Bronchial epithelial cell (primary cell): ENCODE data around the gene SHC1. TPM values are rescaled to one million over a fixed set of nuclear protein-coding genes. Genes with fewer than 3 reads are reported as not detected.

ENCODE experiments used
- DNase-seq: peaks from one replicate; pipeline ENCODE4 v3.0.0-alpha.2; 2010; ENCODE audit warnings: low read depth
- FAIRE-seq: peaks from 2 replicates; lab custom pipeline; 2011; peaks lifted over from hg19 to GRCh38; lab: Jason Lieb, UNC
- H3K27me3 ChIP-seq: 2 replicates; pipeline ENCODE4 v1.5.1; 2011; ENCODE audit warnings: low read length; ENCODE audit not compliant: control insufficient read depth, insufficient read depth
- H3K36me3 ChIP-seq: 2 replicates; pipeline ENCODE4 v1.5.1; 2011; ENCODE audit warnings: low read length; ENCODE audit not compliant: control insufficient read depth, insufficient read depth
- H3K4me3 ChIP-seq: 2 replicates; pipeline ENCODE4 v1.5.1; 2011; ENCODE audit warnings: mild to moderate bottlenecking, low read depth, low read length, control low read depth
- total RNA-seq: library from RNA; depleted of rRNA; stranded (reverse); fragments of >200 nt; gene quantifications from 2 replicates; pipeline ENCODE4 v1.2.1, GENCODE V29; 2014
- TF ChIP-seq, protein P1 (sequence below): IDR thresholded peaks from 2 replicates; pipeline ENCODE4 v1.5.1; 2011; ENCODE audit warnings: mild to moderate bottlenecking, moderate library complexity, low read length, control low read depth, inconsistent platforms; ENCODE audit not compliant: insufficient read depth, severe bottlenecking

Gene SHC1
- total RNA-seq, 1 donor from 2014 or later: 216 TPM

DNA sequence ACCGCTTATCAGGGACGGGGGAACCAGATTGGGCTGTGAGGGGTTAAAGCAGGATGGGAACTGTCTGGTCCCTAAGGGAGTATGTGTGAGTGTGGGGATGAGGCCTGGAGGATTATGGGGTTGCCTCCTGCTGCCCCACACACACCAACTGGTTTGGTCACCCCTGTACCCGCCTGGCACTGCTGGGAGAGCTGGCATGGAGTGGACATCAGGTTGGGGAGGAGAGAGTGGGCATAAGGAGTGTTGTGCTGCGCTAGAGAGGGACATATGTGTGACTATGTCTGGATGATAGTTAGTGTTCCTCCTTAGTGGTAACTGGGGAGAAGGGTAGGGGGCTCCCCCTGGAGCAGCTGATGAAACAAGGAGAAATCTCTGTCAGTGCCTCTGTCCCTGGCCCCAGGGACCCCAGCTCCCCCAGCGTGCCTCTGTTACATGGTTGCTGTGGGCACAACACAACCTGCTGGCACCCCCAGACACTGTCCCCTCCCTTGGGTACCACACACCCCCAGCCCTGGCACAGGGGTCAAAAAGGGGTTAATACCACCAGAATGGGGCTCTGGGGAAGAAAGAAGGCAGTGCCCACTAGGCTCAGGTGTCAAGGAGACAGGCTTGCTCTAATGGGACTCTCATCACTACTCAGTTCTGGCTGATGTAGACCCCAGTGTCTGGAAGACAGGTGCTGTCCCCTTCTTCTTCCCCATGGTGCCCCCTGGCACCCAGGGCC is 34.0 kb upstream of the SHC1 start:
- DNase-seq (no peak), FAIRE-seq (no peak)
- Histone ChIP-seq H3K4me3 (peak overlapping the region; percentile 96), H3K27me3 (no peaks in the 10 kb centered on the region), H3K36me3 (peaks cover 28% of the 10 kb centered on the region)
- TF ChIP-seq, protein P1, sequence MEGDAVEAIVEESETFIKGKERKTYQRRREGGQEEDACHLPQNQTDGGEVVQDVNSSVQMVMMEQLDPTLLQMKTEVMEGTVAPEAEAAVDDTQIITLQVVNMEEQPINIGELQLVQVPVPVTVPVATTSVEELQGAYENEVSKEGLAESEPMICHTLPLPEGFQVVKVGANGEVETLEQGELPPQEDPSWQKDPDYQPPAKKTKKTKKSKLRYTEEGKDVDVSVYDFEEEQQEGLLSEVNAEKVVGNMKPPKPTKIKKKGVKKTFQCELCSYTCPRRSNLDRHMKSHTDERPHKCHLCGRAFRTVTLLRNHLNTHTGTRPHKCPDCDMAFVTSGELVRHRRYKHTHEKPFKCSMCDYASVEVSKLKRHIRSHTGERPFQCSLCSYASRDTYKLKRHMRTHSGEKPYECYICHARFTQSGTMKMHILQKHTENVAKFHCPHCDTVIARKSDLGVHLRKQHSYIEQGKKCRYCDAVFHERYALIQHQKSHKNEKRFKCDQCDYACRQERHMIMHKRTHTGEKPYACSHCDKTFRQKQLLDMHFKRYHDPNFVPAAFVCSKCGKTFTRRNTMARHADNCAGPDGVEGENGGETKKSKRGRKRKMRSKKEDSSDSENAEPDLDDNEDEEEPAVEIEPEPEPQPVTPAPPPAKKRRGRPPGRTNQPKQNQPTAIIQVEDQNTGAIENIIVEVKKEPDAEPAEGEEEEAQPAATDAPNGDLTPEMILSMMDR: no peak

DNA sequence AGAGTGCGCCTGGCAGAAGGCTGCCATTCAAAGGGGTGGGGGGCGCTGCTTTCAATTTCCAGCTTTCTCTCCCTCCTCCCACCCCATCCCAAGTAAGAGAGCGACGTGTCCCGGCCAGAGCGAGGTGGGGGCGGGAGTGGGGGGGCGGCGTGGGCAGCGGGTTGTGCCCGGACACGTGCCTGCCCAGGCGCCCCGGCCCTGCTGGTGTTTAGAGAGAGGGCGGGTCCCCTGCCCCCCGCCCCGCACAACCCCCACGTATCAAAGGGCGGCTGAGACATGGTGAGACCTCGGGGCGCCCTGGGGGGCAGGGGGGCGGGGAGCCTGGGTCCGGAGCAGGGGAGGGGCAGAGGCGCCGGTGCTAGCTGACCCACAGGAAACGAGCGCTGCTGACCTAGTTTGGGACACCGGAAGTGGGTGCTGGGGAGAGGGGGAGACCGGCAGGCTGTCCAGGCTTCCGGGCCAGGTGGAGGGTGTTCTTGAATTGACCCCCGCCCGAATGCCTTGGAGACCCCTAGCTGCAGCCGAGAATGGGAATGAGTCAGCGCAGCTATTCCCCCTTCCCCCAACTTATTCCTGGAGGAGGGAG is 33.3 kb upstream of the SHC1 start:
- FAIRE-seq (no peak), DNase-seq (no peak)
- H3K36me3 ChIP-seq: peaks cover 25% of the 10 kb centered on the region
- H3K27me3 ChIP-seq: no peaks in the 10 kb centered on the region
- TF ChIP-seq, protein P1: no peak
- peak overlapping the region; percentile 96 for H3K4me3 ChIP-seq

DNA sequence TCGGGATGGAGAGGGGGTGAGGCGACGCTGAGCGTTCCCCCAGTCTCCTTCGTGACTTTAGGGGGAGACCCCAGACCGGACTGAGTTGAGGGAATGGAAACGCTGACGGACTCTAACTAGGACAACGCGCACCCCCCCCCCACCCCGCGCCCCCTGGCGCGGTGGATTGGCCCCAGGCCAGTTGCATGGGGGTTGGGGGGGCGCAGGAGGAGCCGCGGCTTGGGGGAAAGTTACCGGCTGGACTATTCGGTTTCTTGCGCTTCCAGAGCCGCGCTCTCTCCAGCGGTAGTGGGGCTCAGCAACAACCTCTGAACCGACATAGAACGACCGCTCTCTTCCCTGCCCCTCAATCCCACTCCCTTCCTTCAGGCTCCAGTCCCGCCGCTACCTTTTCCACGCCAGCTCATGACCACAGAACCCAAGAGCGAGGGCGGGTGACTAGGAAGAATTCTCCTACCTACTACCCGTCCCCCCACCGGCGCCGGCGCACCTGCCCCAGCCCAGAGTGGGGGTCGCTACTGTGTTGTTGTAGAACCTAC is 32.7 kb upstream of the SHC1 start:
- Histone ChIP-seq H3K27me3 (no peaks in the 10 kb centered on the region), H3K36me3 (peaks cover 23% of the 10 kb centered on the region), H3K4me3 (peak overlapping the region; percentile 96)
- TF ChIP-seq, protein P1: no peak
- FAIRE-seq: no peak
- no peak for DNase-seq

DNA sequence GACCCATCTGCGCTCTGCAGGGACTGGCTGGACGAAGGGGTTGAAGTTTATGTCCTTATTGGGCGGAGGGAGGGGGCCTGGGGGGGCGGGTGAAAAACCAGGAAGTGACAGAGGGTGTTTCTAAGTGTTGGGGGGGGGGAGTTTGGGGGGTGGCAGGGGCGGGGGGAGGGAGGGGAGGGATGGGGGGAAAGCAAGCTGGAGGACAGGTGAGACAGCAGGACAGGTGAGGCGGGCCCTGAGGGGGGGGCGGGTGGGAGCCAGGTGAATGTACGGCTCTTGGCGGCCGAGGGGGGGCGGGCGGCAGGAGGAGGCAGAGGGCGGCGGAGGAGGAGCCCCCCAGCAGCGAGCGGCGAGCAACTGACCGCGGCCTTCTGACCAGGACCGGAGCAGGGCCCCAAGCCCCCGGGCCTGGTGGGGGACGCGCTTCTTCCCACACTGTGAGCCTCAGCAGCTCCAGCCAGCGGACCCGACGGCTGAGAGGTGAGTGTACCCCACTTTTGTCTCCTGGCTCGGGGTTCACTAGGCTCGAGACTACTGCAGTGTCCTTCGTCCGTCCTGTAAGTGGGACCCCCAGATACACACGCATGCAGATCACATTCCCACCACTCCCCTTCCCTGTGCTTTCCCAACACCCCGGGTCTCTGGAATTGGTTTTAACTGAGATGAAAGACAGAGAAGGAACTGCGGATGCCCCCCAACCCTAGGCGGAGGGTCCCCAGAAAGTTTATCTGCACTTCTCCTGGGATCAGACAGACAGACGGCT is 32.1 kb upstream of the SHC1 start, which contains the start of gene ZBTB7B:
ZBTB7B (plus strand) TSS at position 339 of the 763 bp plus-strand sequence. CDS start 11,859 bp downstream, outside the sequence.
- H3K4me3 ChIP-seq: peak within 1 kb of the TSS; percentile 96
- TF ChIP-seq, protein P1: no peak
- FAIRE-seq: no peak
- no peaks in the 10 kb centered on the region for H3K27me3 ChIP-seq
- peaks cover 21% of the 10 kb centered on the region for H3K36me3 ChIP-seq
- no peak for DNase-seq

DNA sequence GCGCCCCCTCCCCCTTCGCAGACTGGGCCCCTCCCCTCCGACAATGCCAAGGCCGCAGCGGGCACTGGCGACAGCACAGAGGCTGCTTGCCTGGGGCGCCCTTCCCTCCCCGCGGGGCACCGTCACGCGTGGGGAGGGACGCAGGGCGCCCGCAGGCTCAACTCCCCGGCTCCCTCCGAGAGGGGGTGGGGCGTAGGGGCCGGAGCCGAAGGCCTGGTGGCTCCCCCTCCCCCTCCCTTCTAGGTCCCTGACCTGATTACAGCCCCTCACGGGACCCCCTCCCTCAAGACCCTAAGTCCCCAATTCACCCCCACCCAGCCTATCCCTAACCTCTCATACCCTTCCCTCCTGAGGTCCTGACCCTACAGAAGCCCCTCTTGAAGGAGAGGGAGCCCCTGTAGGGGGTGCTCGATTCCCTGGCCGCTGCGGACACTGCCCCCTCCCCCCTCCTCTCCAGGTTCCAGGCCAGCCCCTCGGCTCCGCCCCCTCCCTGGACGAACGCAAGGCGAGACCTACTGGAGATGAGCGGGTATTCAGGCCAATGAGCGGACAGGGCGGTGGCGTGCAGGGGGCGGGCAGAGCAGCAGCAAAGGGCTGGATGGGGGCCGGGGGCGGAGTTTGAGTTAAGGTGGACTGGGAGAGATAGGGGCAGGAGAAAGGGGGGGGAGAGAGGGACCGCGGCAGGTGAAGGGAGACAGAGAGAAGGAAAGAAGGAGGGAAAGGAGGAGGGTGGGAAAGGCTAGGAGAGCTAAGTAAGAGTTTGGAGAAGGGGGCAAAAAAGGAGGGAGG is 31.3 kb upstream of the SHC1 start:
- H3K27me3 ChIP-seq: no peaks in the 10 kb centered on the region
- peaks cover 16% of the 10 kb centered on the region for H3K36me3 ChIP-seq
- H3K4me3 ChIP-seq: peak overlapping the region; percentile 96
- FAIRE-seq (no peak), DNase-seq (peak; percentile 94)
- TF ChIP-seq, protein P1: peak; percentile 32
